Natural killer cell treated with Interleukin-12 subunit alpha and Interleukin-12 subunit beta and Interleukin-15 and Interleukin-18, amount 100 ng/mL, for 72 hours (primary cell): Measurements from ENCODE around the gene ATP9B. TPM values are rescaled to one million over a fixed set of nuclear protein-coding genes. Genes with fewer than 3 reads are reported as not detected.

ENCODE experiments used
- ATAC-seq, 2 donors: fragments of 150-1000 bp; cut with Tn5 transposase in 1 of 2; sonication (Bioruptor Pico), chemical (Tn5 transposase) in 1 of 2; 2 replicates each; pipeline ENCODE4 v1.10.0; 2021
- DNase-seq: peaks from one replicate; pipeline ENCODE4 v3.0.0; 2022; ENCODE audit warnings: low spot score
- H3K27ac Mint-ChIP-seq, 2 donors: 1 replicate in 1 of 2; 2 replicates in 1 of 2; pipeline ENCODE4 v1.8.0; 2022; ENCODE audit warnings: mixed read lengths in 2 of 2, mild to moderate bottlenecking in 1 of 2, moderate library complexity in 1 of 2
- H3K27me3 Mint-ChIP-seq, 2 donors: 1 replicate in 1 of 2; 2 replicates in 1 of 2; pipeline ENCODE4 v1.8.0; 2022; ENCODE audit warnings: mixed read lengths in 2 of 2
- H3K36me3 Mint-ChIP-seq: one replicate; pipeline ENCODE4 v1.8.0; 2022; ENCODE audit warnings: mixed read lengths
- H3K4me1 Mint-ChIP-seq, 2 donors: 1 replicate in 1 of 2; 2 replicates in 1 of 2; pipeline ENCODE4 v1.8.0; 2022; ENCODE audit warnings: low read depth in 2 of 2, mixed read lengths in 2 of 2, mild to moderate bottlenecking in 1 of 2
- H3K4me3 Mint-ChIP-seq: one replicate; pipeline ENCODE4 v1.8.0; 2022; ENCODE audit warnings: mixed read lengths
- H3K9me3 Mint-ChIP-seq: 2 replicates; pipeline ENCODE4 v1.8.0; 2022; ENCODE audit warnings: mixed read lengths
- total RNA-seq, 2 donors: library from RNA; stranded (reverse); gene quantifications; one replicate each; pipeline ENCODE4 v1.2.3, GENCODE V29; 2022

Gene ATP9B
- total RNA-seq, 2 donors from 2014 or later, result 36.8 to 59.6 TPM

DNA sequence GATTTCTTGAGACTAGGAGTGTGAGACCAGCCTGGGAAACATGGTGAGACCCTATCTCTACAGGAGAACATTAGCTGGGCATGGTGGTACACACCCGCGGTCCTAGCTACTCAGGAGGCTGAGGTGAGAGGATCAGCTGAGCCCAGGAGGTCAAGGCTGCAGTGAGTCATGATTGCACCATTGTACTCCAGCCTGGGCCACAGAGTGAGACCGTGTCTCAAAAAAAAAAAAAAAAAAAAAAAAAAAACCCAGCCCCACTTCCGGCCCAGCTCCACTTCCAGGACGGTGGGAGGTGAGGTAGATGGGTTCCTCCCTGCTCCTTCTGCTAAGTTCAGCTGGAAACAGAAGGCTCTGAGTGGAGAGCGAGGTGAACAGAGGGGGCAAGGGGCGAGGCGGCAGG lies 285.2 kb downstream of the ATP9B start:
- Mint-ChIP-seq H3K4me3 (no peak overlapping the region), H3K4me1 (no peaks in the 10 kb centered on the region), H3K27ac (no peak overlapping the region), H3K9me3 (no peaks in the 10 kb centered on the region), H3K27me3 (no peaks in the 10 kb centered on the region), H3K36me3 (peaks cover 5% of the 10 kb centered on the region)
- ATAC-seq (no peak), DNase-seq (no peak)

GRCh38 chr18:79355433-79356335 lies 286.5 kb downstream of the ATP9B start:
- no peak for ATAC-seq
- H3K9me3 Mint-ChIP-seq, result no peaks in the 10 kb centered on the region
- peaks cover 5% of the 10 kb centered on the region for H3K36me3 Mint-ChIP-seq
- no peak overlapping the region for H3K27ac Mint-ChIP-seq
- no peaks in the 10 kb centered on the region for H3K4me1 Mint-ChIP-seq
- no peaks in the 10 kb centered on the region for H3K27me3 Mint-ChIP-seq
- no peak for DNase-seq
- H3K4me3 Mint-ChIP-seq, result no peak overlapping the region

DNA sequence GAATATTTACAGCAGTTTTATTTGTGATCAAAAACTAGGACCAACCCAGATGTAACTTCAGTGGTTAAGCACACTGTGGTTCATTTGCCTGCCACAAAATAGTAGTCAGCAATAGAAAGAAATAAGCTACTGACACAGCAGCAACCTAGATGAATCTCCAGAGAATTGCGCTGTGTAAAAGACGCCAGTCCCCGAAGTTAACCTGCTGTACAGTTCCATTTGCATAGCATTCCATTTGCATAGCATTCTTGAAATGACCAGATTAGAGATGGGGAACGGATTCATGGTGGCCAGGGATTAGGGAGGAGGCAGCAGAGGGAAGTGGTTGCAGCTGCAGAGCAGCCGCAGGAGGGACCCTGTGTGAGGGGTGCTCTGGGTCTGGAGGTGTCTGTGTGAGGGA lies 287.2 kb downstream of the ATP9B start:
- Mint-ChIP-seq H3K9me3 (no peaks in the 10 kb centered on the region), H3K27me3 (no peaks in the 10 kb centered on the region), H3K36me3 (peaks cover 5% of the 10 kb centered on the region), H3K4me3 (no peak overlapping the region), H3K27ac (no peak overlapping the region), H3K4me1 (no peaks in the 10 kb centered on the region)
- DNase-seq (no peak), ATAC-seq (no peak)

- Mint-ChIP-seq H3K27ac (no peak overlapping the region), H3K4me1 (no peaks in the 10 kb centered on the region), H3K4me3 (no peak overlapping the region), H3K9me3 (no peaks in the 10 kb centered on the region), H3K36me3 (peaks cover 6% of the 10 kb centered on the region), H3K27me3 (no peaks in the 10 kb centered on the region)
- DNase-seq (no peak), ATAC-seq (no peak)
Observed at GRCh38 chr18:79360933-79361332, 291.7 kb downstream of the ATP9B start.

GRCh38 chr18:79361766-79362522 lies 292.8 kb downstream of the ATP9B start:
- H3K4me3 Mint-ChIP-seq, result no peak overlapping the region
- DNase-seq (no peak), ATAC-seq (no peak)
- H3K4me1 Mint-ChIP-seq, result no peaks in the 10 kb centered on the region
- peaks cover 6% of the 10 kb centered on the region for H3K36me3 Mint-ChIP-seq
- no peaks in the 10 kb centered on the region for H3K9me3 Mint-ChIP-seq
- no peaks in the 10 kb centered on the region for H3K27me3 Mint-ChIP-seq
- H3K27ac Mint-ChIP-seq, result no peak overlapping the region

GRCh38 chr18:79365701-79366100 lies 296.5 kb downstream of the ATP9B start:
- Mint-ChIP-seq H3K4me1 (peaks cover 7 to 14% of the 10 kb centered on the region in 2 donors), H3K36me3 (peaks cover 6% of the 10 kb centered on the region), H3K27ac (no peak overlapping the region), H3K27me3 (no peaks in the 10 kb centered on the region), H3K9me3 (no peaks in the 10 kb centered on the region), H3K4me3 (no peak overlapping the region)
- no peak for DNase-seq
- ATAC-seq, result no peak

DNA sequence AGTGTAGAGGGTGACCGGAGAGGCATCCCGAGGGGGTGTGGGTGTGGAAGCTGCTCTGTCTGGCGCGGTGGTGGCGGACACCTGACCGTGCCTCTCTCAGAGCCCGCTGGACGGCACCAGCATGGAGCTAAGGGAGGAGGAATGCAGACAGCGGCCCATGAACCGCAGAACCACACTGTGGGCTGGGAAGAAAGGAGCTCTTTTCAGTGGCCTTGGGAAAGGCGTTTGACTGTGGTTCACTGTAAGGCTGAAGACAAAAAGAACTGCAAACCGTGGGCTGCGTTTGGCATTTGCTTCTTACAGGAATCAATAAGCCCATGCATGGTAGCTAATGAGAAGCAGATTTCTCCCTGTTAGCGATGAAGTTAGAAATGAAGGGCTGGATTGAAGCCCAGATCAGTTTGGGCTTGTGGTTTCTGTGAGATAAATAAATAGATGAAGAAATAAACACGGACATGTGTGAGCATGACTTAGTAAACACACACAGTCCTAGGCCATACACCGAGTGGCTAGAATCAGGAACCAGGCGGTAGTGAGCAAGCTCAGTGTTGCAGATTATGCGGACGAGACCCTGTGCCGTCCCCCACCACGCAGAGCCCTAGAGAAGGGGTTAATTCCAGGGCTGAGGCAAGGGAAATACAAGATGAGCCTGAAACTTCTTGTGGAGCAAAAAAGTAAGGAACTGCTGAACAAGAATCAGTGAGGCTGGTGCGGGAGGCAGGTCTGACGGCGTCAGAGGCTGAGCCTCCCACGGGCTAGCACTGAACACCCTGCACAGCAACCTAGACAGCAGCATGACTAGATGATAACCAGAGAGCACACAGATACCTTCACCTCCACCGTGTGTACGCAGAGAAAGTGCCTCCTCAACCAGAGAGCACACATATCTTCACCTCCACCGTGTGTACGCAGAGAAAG lies 297.2 kb downstream of the ATP9B start:
- peak overlapping the region in 1 of 2 donors; percentile 24 for H3K27ac Mint-ChIP-seq
- peak in 1 of 2 donors; percentile 38 for ATAC-seq
- peaks cover 7 to 16% of the 10 kb centered on the region in 2 donors for H3K4me1 Mint-ChIP-seq
- no peaks in the 10 kb centered on the region for H3K9me3 Mint-ChIP-seq
- no peak for DNase-seq
- H3K27me3 Mint-ChIP-seq, result no peaks in the 10 kb centered on the region
- H3K4me3 Mint-ChIP-seq, result no peak overlapping the region
- peaks cover 6% of the 10 kb centered on the region for H3K36me3 Mint-ChIP-seq

DNA sequence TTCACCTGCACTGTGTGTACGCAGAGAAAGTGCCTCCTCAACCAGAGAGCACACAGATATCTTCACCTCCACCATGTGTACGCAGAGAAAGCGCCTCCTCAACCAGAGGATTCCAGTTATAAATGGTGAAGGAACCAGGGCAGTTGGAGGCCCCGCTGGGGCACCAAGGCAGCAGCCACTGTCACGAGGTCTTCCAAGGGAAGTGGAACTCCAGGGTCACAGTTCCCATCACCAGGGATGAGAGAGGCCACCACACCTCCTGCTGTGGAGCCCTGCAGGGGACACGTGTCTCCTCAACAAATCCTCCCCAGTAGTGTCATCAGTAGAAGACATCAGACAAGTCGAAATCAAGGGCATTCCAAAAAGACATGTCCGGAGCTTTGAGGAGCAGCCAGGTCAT lies 298.3 kb downstream of the ATP9B start:
- H3K4me1 Mint-ChIP-seq, result peaks cover 16 to 23% of the 10 kb centered on the region in 2 donors
- H3K9me3 Mint-ChIP-seq, result no peaks in the 10 kb centered on the region
- ATAC-seq (no peak), DNase-seq (no peak)
- no peak overlapping the region for H3K27ac Mint-ChIP-seq
- no peak overlapping the region for H3K4me3 Mint-ChIP-seq
- no peaks in the 10 kb centered on the region for H3K27me3 Mint-ChIP-seq
- H3K36me3 Mint-ChIP-seq, result peaks cover 6% of the 10 kb centered on the region

GRCh38 chr18:79367989-79368388 lies 298.8 kb downstream of the ATP9B start:
- DNase-seq (no peak), ATAC-seq (no peak)
- H3K9me3 Mint-ChIP-seq, result no peaks in the 10 kb centered on the region
- H3K27ac Mint-ChIP-seq, result no peak overlapping the region
- no peak overlapping the region for H3K4me3 Mint-ChIP-seq
- H3K27me3 Mint-ChIP-seq, result no peaks in the 10 kb centered on the region
- peaks cover 16 to 23% of the 10 kb centered on the region in 2 donors for H3K4me1 Mint-ChIP-seq
- peaks cover 6% of the 10 kb centered on the region for H3K36me3 Mint-ChIP-seq

DNA sequence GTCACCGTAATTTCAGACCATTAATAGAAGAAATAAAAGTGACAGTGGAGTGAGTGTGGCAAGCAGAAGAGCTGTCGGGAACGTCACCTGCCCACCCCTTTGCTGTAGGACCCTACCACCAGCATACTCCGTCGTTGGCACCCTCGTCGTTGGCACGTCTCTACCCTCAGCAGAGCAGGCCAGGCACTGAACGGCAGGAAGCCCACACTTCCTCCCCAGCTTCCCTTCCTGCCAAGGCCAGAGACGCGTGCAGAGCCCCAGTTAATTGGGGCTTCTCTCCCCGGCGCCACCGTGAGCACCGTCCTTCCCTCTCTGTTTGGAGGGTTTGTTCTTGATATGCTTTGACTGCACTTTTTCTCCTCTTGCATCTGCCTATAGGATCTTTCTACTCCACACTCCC lies 299.5 kb downstream of the ATP9B start:
- H3K27me3 Mint-ChIP-seq, result no peaks in the 10 kb centered on the region
- H3K27ac Mint-ChIP-seq, result peak overlapping the region in 1 of 2 donors; percentile 39
- peaks cover 16 to 23% of the 10 kb centered on the region in 2 donors for H3K4me1 Mint-ChIP-seq
- H3K4me3 Mint-ChIP-seq, result no peak overlapping the region
- no peak for DNase-seq
- no peaks in the 10 kb centered on the region for H3K9me3 Mint-ChIP-seq
- peaks cover 1% of the 10 kb centered on the region for H3K36me3 Mint-ChIP-seq
- ATAC-seq, result peak in 1 of 2 donors; percentile 44

DNA sequence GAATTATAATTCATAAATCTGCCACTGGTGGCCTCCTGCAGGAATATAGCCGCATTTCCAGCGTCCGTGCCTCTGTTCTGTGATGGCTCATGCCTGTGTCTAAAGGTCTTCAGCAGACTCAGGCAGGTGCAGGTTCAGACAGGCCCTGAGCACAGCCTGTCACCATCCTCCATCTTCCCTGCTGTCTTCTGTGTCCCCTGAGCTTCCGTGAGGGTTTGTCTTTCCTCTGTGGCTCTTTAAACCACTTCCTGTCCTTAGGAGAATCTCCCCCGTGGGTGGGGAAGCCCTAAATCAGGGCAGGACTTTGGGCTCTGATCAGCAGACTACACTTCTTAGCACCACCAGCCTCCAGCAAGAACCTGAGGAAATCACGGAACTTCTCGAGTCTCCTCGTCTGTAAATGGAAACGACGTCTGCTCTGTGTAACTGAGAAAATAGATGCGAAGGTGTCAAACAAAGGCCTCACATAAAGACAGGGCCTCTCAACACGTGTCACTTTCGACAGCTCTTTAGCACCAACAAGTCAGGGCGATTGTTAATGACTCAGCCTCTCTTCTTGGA lies 302.4 kb downstream of the ATP9B start:
- no peaks in the 10 kb centered on the region for H3K9me3 Mint-ChIP-seq
- ATAC-seq (peak; percentile 76 to 84), DNase-seq (peak; percentile 70)
- peaks cover 16 to 23% of the 10 kb centered on the region in 2 donors for H3K4me1 Mint-ChIP-seq
- peak overlapping the region; percentile 65 for H3K4me3 Mint-ChIP-seq
- H3K36me3 Mint-ChIP-seq, result no peaks in the 10 kb centered on the region
- H3K27me3 Mint-ChIP-seq, result no peaks in the 10 kb centered on the region
- H3K27ac Mint-ChIP-seq, result peak overlapping the region; percentile 78 to 81

GRCh38 chr18:79372461-79372860 lies 303.3 kb downstream of the ATP9B start:
- ATAC-seq (no peak), DNase-seq (no peak)
- no peaks in the 10 kb centered on the region for H3K9me3 Mint-ChIP-seq
- H3K27ac Mint-ChIP-seq, result no peak overlapping the region
- no peak overlapping the region for H3K4me3 Mint-ChIP-seq
- no peaks in the 10 kb centered on the region for H3K36me3 Mint-ChIP-seq
- peaks cover 16 to 22% of the 10 kb centered on the region in 2 donors for H3K4me1 Mint-ChIP-seq
- H3K27me3 Mint-ChIP-seq, result no peaks in the 10 kb centered on the region

GRCh38 chr18:79372991-79373390 lies 303.8 kb downstream of the ATP9B start:
- H3K27ac Mint-ChIP-seq, result no peak overlapping the region

More at GRCh38 chr18:79372991-79373390, 303.8 kb downstream of the ATP9B start:
- Mint-ChIP-seq H3K9me3 (no peaks in the 10 kb centered on the region), H3K4me3 (no peak overlapping the region), H3K4me1 (peaks cover 16 to 18% of the 10 kb centered on the region in 2 donors), H3K27me3 (no peaks in the 10 kb centered on the region), H3K36me3 (peaks cover 3% of the 10 kb centered on the region)
- DNase-seq (no peak), ATAC-seq (no peak)
